Uterus (tissue), 2 donors: ENCODE data around the gene HOXD3.

Experiments
- CTCF ChIP-seq, 4 experiments: fragments of 200-600 bp in 2 of 4; fragments of 450-650 bp in 2 of 4; sonication (generic) in 2 of 4; IDR thresholded peaks; one replicate each; pipeline ENCODE4 v1.5.1; 2016 to 2019; ENCODE audit warnings: antibody characterized with exemption in 4 of 4, mild to moderate bottlenecking in 2 of 4, moderate library complexity in 1 of 4
- POLR2A ChIP-seq, 2 donors: fragments of 450-650 bp; IDR thresholded peaks; one replicate each; pipeline ENCODE4 v1.6.1; 2016; ENCODE audit warnings: antibody characterized with exemption in 2 of 2, mild to moderate bottlenecking in 1 of 2, moderate library complexity in 1 of 2

GRCh38 chr2:176109192-176109901 lies 47.8 kb upstream of the HOXD3 start:
- TF ChIP-seq CTCF (IDR thresholded peaks at IDR 0.05) (peak in 1 of 4 experiments; percentile 8), POLR2A (IDR thresholded peaks at IDR 0.05) (no peak)
